TTC549 (cell line): ENCODE data around the gene HTR2A.
"Not testable (repeated sequence)": the region's sequence is repeated elsewhere in the genome, so short reads cannot be mapped to it uniquely, and the experiment has no call there.

Source experiments
- FAIRE-seq: peaks from 2 replicates; lab custom pipeline; 2012; peaks lifted over from hg19 to GRCh38; lab: Jason Lieb, UNC

The HTR2A gene

GRCh38 chr13:46804921-46805320 is 91.9 kb downstream of the HTR2A start:
- not testable (repeated sequence) for FAIRE-seq

- FAIRE-seq = no peak
Observed at GRCh38 chr13:46804391-46804815, 92.5 kb downstream of the HTR2A start.

GRCh38 chr13:46803586-46803985 is 93.3 kb downstream of the HTR2A start:
- FAIRE-seq = no peak

GRCh38 chr13:46801858-46802257 is 95.0 kb downstream of the HTR2A start:
- FAIRE-seq = no peak

- no peak for FAIRE-seq
Observed at GRCh38 chr13:46799139-46799538, 97.7 kb downstream of the HTR2A start.

- no peak for FAIRE-seq
Observed at GRCh38 chr13:46797501-46798237, 99.2 kb downstream of the HTR2A start.

GRCh38 chr13:46796515-46797474 is 100.1 kb downstream of the HTR2A start, which contains the start of gene ESD:
Gene ESD, minus strand, starts transcription at chr13:46797161. Its CDS starts 5,748 bp downstream, at chr13:46791413.
- no peak for FAIRE-seq

- FAIRE-seq = no peak
Observed at GRCh38 chr13:46796129-46796514, 100.7 kb downstream of the HTR2A start.

GRCh38 chr13:46795321-46795720 is 101.5 kb downstream of the HTR2A start:
- FAIRE-seq = no peak

- no peak for FAIRE-seq
Observed at GRCh38 chr13:46783504-46783903, 113.3 kb downstream of the HTR2A start.

GRCh38 chr13:46782691-46783090 is 114.2 kb downstream of the HTR2A start:
- FAIRE-seq = no peak

- no peak for FAIRE-seq
Observed at GRCh38 chr13:46782066-46782465, 114.8 kb downstream of the HTR2A start.
